Measurements from ENCODE around the gene PEAK1. TPM values are rescaled to one million over a fixed set of nuclear protein-coding genes. Genes with fewer than 3 reads are reported as not detected.

Gene PEAK1
- total RNA-seq, 1 experiment from 2014 or later = 18.4 TPM

DNA sequence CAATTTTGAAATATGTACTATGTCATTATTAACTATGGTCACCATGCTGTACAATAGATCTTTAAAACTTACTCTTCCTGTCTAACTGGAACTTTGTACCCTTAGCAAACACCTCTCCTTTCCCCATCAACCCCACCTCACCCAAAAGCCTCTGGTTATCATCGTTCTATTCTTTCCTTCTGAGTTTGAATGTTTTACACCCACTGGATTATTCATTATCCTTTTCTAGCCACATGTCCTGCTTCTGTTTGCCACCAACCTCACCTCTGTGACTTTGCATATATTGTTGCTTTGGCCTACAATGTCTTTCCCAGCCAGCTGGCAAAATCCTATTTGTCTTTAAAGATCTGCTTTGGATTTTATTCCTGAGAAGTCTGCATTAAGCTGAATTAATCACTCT, 246.4 kb downstream of the PEAK1 start:
- peaks cover 8% of the 10 kb centered on the region for H3K4me1 Mint-ChIP-seq (ENCODE audit: low read depth, unreplicated experiment)
- CTCF ChIA-PET = no interaction called here
- Histone ChIP-seq H3K9me3 (no peaks in the 10 kb centered on the region), H3K4me1 (peaks cover 14% of the 10 kb centered on the region), H3K4me3 (ENCODE audit: low read depth, low read length) (no peak overlapping the region), H3K36me3 (ENCODE audit: control insufficient read depth, insufficient read depth, low read length) (no peaks in the 10 kb centered on the region), H3K27me3 (replicated peaks; ENCODE audit: control insufficient read depth, insufficient read depth, low read length) (no peaks in the 10 kb centered on the region)
- TF ChIP-seq, protein P1, sequence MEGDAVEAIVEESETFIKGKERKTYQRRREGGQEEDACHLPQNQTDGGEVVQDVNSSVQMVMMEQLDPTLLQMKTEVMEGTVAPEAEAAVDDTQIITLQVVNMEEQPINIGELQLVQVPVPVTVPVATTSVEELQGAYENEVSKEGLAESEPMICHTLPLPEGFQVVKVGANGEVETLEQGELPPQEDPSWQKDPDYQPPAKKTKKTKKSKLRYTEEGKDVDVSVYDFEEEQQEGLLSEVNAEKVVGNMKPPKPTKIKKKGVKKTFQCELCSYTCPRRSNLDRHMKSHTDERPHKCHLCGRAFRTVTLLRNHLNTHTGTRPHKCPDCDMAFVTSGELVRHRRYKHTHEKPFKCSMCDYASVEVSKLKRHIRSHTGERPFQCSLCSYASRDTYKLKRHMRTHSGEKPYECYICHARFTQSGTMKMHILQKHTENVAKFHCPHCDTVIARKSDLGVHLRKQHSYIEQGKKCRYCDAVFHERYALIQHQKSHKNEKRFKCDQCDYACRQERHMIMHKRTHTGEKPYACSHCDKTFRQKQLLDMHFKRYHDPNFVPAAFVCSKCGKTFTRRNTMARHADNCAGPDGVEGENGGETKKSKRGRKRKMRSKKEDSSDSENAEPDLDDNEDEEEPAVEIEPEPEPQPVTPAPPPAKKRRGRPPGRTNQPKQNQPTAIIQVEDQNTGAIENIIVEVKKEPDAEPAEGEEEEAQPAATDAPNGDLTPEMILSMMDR (IDR thresholded peaks at IDR 0.05; ENCODE audit: insufficient read depth in 1 of 2, low read depth in 1 of 2, low read length in 1 of 2, severe bottlenecking in 1 of 2, unreplicated experiment in 1 of 2) = no peak
- peak overlapping the region; percentile 11 for H3K4me3 Mint-ChIP-seq (ENCODE audit: unreplicated experiment)
- POLR2A ChIA-PET = no interaction called here
- no peak overlapping the region for H3K27ac Mint-ChIP-seq (ENCODE audit: unreplicated experiment)
- no peaks in the 10 kb centered on the region for H3K36me3 Mint-ChIP-seq (ENCODE audit: insufficient read depth, unreplicated experiment)
- no peaks in the 10 kb centered on the region for H3K27me3 Mint-ChIP-seq (ENCODE audit: insufficient read depth, unreplicated experiment)
- BruUV-seq (replicated peaks) = no TSS peak
- intact Hi-C loops (cut with micrococcal nuclease; ENCODE audit: unreplicated experiment) = no loop called here
- no peaks in the 10 kb centered on the region for H3K9me3 Mint-ChIP-seq (ENCODE audit: unreplicated experiment)
- peak in 1 of 2 experiments; percentile 19 for DNase-seq

DNA sequence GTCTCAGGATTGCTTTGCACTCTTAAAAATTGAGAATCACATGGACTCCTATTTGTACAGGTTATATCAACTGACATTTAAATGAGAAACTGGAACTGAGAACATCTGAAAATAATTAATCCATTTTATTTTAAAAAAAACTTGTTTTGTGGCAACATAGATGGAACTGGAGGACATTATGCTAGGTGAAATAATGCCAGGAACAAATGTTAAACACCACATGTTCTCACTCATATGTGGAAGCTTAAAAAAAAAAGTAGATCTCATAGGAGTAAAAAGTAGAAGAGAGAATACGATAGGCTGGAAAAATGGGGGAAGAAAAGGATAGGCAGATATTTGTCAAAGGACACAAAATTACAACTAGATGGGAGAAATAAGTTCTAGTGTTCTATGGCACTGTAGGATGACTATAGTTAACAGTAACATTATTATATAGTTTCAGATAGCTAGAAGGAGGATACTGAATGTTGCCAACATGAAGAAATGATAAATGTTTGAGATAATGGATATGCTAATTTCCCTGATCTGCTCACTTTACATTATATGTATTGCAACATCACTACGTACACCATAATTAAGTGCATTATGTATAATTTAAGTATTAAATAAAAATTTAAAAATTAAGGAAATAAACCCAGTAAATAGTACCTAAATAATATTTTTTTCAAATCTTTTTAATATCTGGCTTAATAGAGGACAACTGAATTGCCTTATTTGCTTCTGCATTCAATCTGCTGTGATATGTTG, 248.5 kb downstream of the PEAK1 start:
- Mint-ChIP-seq H3K4me3 (ENCODE audit: unreplicated experiment) (no peak overlapping the region), H3K36me3 (ENCODE audit: insufficient read depth, unreplicated experiment) (no peaks in the 10 kb centered on the region), H3K4me1 (ENCODE audit: low read depth, unreplicated experiment) (peaks cover 8% of the 10 kb centered on the region), H3K27me3 (ENCODE audit: insufficient read depth, unreplicated experiment) (no peaks in the 10 kb centered on the region), H3K9me3 (ENCODE audit: unreplicated experiment) (no peaks in the 10 kb centered on the region), H3K27ac (ENCODE audit: unreplicated experiment) (no peak overlapping the region)
- POLR2A ChIA-PET = no interaction called here
- CTCF ChIA-PET = no interaction called here
- Histone ChIP-seq H3K4me3 (ENCODE audit: low read depth, low read length) (no peak overlapping the region), H3K9me3 (no peaks in the 10 kb centered on the region), H3K4me1 (peaks cover 14% of the 10 kb centered on the region), H3K27me3 (replicated peaks; ENCODE audit: control insufficient read depth, insufficient read depth, low read length) (no peaks in the 10 kb centered on the region), H3K36me3 (ENCODE audit: control insufficient read depth, insufficient read depth, low read length) (no peaks in the 10 kb centered on the region)
- TF ChIP-seq, protein P1 (IDR thresholded peaks at IDR 0.05; ENCODE audit: insufficient read depth in 1 of 2, low read depth in 1 of 2, low read length in 1 of 2, severe bottlenecking in 1 of 2, unreplicated experiment in 1 of 2) = no peak
- BruUV-seq (replicated peaks) = no TSS peak
- intact Hi-C loops (cut with micrococcal nuclease; ENCODE audit: unreplicated experiment) = no loop called here
- no peak for DNase-seq

DNA sequence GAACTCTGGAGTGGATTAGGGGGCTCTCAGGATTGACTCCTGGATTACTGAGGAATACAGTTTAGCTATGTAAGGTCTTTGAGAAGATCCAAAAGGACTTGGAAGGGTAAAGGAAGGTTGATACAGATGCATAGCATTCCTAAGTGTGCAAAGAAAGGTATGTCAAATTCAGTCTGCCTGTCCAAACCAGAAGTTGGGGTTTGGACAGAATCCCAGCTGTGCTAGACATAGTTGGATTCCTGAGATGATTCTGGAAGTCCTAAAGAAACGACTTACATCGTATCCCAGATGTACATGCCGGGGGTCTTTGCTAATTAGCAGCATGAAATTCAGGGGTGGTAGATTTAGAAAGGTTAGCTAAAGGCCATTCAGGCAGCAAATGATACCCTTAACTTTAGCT, 251.3 kb downstream of the PEAK1 start:
- no peak for DNase-seq
- Mint-ChIP-seq H3K27me3 (ENCODE audit: insufficient read depth, unreplicated experiment) (no peaks in the 10 kb centered on the region), H3K4me1 (ENCODE audit: low read depth, unreplicated experiment) (peaks cover 12% of the 10 kb centered on the region), H3K36me3 (ENCODE audit: insufficient read depth, unreplicated experiment) (no peaks in the 10 kb centered on the region), H3K27ac (ENCODE audit: unreplicated experiment) (no peak overlapping the region), H3K9me3 (ENCODE audit: unreplicated experiment) (no peaks in the 10 kb centered on the region), H3K4me3 (ENCODE audit: unreplicated experiment) (no peak overlapping the region)
- Histone ChIP-seq H3K4me1 (peaks cover 29% of the 10 kb centered on the region), H3K4me3 (ENCODE audit: low read depth, low read length) (no peak overlapping the region), H3K36me3 (ENCODE audit: control insufficient read depth, insufficient read depth, low read length) (no peaks in the 10 kb centered on the region), H3K27me3 (replicated peaks; ENCODE audit: control insufficient read depth, insufficient read depth, low read length) (no peaks in the 10 kb centered on the region), H3K9me3 (no peaks in the 10 kb centered on the region)
- ChIA-PET CTCF (no interaction called here), POLR2A (no interaction called here)
- intact Hi-C loops (cut with micrococcal nuclease; ENCODE audit: unreplicated experiment) = no loop called here
- TF ChIP-seq, protein P1 (IDR thresholded peaks at IDR 0.05; ENCODE audit: insufficient read depth in 1 of 2, low read depth in 1 of 2, low read length in 1 of 2, severe bottlenecking in 1 of 2, unreplicated experiment in 1 of 2) = no peak
- BruUV-seq (replicated peaks) = no TSS peak
